IPS-NIHi7 (cell line): ENCODE data around the gene COL24A1.
A peak's percentile ranks its signal among the peaks of the same experiment; 100 is the strongest.
"Not testable (repeated sequence)": the region's sequence is repeated elsewhere in the genome, so short reads cannot be mapped to it uniquely, and the experiment has no call there.

Experiments used
- DNase-seq: peaks from one replicate; pipeline ENCODE4 v3.0.0; 2012; ENCODE audit warnings: mixed read lengths; ENCODE audit errors: extremely low spot score

The COL24A1 gene

DNA sequence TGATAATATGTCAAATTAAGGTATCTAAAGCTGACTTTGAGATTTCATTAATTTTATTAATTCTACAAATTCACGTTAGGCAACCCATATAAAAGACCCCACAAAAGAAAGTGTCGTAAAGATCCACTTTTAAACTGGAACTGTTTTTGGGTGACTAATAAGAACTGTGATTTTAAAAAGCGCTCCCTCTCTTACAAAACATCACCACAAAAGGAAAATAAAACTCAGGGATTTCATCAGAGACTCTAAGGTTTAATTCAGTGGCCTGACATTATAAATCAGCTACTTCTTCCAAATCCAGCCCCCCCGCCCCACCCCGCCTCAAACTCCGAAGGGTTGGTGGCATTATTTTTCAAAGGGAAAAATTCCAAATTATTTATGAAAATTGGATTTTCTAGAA lies 2.7 kb downstream of the COL24A1 start:
- no peak for DNase-seq

DNA sequence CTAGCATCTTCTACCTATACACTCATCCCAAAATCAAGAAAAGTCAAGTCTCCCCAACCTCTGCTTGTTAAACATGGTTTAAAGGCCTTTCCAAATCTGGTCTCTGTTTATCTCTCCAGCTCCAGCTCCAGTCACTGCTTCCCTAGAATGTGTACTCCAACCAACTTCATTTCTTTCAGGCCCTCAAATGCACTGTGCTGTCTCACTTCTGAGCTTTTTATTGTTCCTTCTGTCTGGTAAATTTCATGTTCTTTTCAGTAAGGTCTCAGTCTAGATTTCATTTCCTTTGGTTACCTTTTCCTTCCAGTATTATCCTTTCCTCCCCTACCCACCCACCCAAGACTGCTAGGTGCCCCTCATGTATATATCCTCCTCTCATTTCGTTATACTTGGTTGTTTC lies 3.7 kb downstream of the COL24A1 start:
- DNase-seq = no peak

DNA sequence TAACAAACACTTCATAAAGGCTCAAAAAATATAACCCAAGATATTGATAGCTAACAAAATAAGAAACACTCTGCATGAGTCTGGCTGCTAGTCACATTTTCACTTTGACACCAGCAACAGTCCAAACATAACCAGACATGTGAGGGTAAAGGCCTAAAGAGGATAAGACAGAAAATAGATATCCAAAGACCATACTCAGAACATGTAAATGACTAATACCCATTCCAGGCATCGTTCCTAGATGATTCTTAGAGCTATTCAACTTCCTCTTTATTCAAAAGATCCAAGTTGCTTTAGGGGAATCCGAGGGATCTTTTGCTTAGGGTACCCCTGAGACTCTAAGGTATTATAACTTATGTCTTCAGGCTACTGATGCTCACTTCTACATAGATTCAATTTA lies 5.1 kb downstream of the COL24A1 start:
- DNase-seq = no peak

DNA sequence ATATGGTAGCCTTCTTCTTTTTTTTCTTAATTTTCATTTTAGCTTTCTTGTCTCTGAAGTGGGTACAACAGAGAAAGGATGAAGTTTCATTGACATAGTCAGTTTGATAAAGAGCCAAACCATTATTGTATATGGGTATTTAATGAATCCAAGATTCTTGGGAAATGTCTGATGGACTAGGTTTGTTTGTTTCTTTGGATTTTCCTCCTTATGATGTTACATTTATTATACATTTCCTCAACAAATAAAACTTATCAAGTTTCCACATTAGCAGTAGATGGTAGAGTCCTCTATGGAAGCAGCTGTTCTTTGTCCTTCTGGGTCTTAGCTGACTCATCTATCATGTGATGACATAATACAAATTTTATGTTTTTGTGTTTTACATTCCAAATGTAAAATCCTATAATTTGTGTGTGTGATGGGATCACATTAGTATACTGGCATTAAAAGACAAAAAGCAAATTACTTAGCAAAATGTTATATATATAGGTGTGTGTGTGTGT lies 6.0 kb downstream of the COL24A1 start:
- DNase-seq = no peak

DNA sequence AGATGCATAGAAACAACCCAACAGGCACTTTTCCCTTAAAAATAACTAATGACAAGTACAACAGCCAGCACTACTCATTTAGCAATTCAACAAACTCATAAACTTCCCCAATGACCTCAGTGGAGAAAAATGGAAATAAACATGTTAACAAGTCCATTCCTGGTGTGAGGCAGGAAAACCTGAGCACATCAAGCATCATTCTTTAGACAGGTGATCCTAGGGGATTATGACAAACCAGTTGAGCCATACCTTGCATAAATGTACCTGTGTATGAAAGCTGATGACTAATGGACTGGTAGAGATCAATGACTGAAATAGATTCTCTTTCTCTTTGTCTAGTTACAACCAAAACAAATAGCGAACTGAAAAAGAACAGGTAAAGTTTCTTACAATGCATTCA lies 7.0 kb downstream of the COL24A1 start:
- no peak for DNase-seq

DNA sequence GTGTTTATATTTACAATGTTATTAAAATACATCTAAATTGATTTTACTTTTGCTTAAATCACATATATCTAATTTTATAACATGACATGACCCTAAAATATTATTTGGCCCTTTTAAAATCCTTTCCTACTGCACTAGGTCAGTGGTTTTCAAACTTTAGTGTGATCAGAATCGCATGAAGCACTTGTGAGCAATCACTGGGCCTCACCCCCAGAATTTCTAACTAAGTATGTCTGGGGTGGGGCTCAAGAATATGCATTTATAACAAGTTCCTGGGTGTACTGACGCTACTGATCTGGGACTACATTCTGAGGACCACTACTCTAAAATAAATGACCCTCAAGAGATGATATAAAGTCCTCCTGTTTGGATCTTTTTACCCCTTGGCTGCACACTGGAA lies 8.8 kb downstream of the COL24A1 start:
- no peak for DNase-seq

DNA sequence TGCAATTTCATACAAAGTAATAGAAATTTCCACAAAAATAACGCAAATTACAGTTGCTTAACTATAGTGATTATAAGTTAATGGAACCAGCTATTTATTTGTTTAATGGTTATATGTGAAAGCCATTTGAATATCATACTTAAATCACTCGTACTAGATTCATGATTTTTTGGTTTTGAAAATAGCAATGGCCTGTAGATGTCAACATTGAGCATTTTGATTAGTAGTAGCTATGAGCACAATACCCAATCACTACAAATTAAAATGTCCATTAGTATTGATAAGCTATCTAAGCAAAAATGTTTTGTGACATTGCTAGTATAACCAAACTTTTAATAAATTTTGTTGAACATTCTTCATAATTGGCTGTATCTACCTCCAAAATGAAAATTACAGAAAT lies 10.0 kb downstream of the COL24A1 start:
- no peak for DNase-seq

DNA sequence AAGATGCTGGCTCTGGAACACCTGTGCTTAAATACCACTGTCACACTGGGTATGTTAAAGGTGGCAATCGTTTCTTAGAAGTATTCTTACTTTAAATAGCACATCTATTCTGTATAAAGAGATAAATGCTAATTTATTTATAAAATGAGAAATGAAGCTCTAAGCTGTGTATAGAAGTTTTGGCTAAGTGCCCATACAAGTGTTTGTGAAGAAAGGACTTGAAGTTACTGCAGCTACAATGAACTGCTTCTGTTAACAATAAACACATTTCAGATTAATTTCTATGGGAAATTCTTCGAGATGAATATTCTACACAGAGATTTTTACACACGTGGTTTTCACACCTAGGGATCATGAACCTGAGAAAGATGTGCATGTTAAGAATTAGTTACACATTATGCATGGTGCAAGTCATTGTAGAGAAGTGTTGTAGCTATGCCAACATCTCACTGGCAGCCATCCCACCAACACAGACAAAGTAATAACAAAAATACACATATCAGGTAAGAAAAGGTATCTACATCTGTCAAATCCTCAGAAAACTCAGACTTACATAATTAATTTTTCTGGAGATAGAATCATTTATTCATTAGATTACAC lies 16.2 kb downstream of the COL24A1 start:
- DNase-seq = no peak

DNA sequence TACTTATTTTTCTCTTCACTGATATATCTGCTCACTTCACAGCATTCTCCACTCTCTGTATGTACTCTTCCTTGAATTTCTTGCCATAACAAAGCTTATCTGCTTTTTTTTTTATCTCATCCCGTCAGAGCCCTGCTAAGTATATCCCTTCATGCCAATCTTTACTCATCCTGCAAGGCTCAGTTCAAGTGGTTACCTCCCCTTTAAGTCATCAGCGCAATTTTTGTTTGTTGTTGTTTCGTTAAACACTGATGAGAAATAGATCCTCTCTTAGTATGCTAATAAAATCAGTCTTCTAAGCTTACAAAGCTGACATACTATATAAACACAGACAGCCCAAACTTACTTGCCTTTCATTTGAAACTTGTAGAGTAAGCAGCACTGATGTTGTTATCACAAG lies 17.8 kb downstream of the COL24A1 start:
- DNase-seq = no peak

DNA sequence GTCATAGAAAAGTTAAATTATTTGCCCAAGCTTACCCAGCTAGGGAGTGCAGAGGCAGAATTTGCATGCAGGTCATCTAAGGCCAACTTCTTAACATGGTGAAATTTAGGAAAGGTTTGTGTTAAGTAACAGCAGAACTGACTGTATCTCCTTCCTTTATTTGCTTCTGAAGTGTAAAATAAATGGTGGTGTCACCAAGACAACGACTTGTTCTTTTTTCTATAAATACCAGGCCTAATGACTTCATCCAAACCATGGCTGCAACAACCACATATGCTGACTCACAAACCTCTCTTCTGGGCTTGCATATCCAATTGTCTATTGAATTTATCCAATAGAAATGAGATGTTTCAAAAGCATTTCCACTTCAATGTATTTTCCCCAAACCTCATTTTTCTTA lies 19.1 kb downstream of the COL24A1 start:
- DNase-seq = no peak

DNA sequence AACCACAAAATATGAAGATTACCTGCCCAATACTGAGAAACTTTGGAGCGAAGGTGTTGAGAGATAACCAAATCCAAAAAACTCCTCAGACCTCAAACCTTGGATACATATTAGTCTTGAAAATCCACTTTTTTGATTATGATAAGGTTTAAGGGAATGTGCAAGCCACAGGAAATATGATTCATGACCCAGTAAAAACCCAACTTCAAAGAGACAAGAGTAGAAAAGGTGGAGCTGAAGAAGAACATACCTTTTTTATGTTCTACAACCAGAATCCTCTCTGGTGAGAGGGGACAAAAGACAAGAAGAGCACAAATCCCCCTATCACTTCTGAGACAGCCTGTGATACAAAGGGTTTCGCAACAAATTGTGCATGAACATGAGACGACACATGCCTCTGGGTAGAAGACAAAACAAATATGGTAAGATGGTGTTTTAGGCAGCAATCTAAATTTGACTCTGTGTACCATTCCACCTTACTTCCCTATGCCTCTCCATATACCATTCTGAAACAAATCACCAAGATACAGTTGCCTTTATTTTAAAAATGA lies 37.3 kb downstream of the COL24A1 start:
- DNase-seq = no peak

DNA sequence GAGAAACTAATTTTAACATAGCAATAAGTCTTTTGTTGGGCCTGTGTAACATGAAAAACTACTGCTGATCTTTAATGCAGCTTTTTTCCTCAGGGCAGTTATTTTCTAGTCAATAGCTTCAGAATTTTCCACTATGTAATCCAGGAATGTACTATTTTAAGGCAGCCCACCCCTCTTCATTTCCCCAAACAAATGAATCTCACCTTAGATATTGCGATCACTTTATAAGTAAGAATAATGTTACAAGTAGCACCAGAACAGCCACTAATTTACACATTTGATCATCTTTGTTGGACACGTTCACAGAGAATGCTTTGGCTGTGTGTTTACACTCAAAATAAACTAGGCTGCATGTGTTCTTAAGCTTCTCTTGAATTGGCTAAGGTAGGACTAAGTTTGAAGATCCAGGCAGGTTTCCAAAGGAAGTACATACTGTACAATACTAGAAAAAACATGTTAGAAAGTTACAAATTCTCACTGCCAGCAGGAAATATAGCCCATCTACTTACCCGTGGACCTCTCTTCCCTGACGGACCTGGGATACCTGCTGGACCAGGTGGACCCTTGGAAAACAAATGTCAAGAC lies 41.7 kb downstream of the COL24A1 start:
- DNase-seq = no peak

DNA sequence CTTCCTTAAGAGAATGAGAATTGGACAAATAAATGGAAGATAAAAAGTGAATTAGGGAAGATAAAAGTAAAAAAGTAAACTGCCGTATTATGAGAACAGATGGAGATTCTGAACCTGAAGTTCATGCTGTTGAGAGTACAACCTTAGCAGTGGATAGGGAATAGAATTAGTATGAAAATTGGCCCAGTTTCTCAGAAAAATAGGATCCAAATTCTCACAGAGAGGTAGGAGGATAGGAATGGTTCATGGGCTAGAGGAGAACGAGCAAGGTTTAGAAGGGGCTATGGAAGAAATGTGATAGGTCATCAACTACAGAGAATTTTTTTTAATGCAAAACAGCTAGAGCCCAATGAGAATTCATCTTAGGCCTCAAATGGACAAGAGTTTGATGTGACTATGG lies 42.3 kb downstream of the COL24A1 start:
- DNase-seq = no peak

DNA sequence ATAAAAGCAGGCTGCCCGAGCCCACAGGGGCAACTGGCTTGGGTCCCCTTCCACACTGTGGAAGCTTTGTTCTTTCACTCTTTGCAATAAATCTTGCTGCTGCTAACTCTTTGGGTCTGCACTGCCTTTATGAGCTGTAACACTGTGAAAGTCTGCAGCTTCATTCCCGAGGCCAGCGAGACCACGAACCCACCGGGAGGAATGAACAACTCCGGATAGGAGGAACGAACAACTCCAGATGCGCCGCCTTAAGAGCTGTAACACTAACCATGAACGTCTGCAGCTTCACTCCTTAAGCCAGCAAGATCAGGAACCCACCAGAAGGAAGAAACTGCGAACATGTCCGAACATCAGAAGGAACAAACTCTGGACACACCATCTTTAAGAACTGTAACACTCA lies 45.0 kb downstream of the COL24A1 start:
- not testable (repeated sequence) for DNase-seq

DNA sequence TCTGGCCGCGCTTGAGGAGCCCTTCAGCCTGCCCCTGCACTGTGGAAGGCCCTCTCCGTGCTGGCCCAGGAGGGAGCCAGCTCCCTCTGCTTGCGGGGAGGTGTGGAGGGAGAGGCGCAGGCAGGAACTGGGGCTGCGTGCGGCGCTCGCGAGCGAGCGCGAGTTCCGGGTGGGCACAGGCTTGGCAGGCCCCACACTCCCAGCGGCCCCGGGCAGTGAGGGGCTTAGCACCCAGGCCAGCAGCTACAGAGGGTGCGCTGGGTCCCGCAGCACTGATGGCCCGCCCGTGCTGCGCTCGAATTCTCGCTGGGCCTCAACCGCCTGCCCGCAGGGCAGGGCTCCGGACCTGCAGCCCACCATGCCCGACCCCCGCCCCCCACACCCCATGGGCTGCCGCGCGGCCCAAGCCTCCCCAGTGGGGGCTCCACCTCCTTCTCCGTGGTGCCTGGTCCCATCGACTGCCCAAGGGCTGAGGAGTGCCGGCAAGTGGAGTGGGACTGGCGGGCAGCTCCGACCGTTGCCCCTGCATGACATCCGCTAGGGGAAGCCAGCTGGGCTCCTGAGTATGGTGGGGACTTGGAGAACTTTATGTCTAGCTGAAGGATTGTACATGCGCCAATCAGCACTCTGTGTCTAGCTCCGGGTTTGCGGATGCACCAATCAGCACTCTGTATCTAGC lies 46.0 kb downstream of the COL24A1 start:
- DNase-seq = no peak

DNA sequence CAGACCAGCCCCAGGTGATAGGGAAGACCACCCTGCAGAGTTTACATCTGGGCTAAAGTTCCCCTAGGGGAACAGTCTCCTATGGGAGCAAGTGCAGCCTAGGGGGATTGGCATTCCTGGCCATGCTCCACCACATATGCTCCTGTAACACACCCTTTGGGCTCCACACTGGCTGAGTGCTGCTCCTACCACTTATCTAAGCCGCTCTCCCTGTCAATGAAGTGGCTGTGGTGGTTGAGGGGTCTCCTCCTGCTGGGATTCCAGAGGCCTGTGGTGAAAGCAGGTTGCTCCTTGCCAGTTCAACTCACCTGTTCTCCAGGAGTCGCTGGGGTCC lies 51.1 kb downstream of the COL24A1 start:
- no peak for DNase-seq

DNA sequence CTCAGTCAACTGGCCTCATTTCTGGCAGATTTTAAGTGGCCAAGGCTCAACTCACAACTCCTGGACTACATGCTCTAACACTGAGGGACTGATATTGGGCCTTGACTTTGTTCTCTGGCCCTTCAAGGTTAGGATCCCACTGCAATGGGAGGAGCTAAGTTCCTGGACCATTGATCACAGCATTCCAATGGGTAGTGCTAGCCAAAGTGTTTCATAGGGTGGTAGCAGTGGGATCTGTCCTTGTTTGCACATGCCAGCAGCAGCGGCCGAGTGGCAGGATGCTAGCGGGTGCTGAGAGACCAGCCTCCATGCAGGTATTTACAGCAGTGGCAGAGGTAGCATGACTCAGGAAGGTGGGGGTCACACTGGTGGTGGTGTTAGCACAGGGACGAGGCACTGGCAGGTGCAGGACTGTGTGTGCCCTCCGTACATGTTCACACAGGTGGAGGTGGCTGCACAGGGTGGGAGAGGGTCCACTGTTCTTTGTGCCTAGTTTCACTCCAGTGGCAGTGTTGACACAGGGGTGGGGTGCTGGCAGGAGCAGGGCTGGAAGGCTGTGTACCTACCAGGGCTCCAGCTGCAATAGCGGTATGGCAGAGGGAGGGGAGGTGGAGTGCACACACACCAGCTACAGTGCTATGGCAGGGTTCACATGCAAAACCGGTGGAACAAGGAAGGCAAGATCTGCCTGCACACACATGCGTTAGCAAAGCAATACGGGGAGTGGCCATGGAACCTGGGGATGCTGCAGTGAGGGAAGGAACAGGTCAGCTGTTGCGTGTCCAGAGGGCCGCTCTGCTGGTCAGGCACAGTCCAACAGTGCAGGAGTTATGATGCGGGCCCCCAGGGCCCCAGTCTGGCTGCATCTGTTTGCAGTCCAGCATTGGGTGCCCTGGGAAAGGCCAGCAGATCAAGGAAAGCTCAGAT lies 51.7 kb downstream of the COL24A1 start:
- no peak for DNase-seq

DNA sequence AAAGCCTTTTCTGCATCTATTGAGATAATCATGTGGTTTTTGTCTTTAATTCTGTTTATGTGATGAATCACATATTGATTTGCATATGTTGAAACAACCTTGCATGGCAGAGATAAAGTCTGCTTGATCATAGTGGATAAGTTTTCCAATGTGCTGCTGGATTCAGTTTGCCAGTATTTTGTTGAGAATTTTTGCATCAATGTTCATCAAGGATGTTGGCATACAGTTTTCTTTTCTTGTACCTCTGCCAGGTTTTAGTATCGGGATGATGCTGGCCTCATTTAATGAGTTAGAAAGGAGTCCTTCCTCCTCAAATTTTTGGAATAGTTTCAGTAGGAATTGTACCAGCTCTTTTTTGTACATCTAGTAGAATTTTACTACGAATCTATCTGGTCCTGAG lies 55.0 kb downstream of the COL24A1 start:
- DNase-seq = no peak

DNA sequence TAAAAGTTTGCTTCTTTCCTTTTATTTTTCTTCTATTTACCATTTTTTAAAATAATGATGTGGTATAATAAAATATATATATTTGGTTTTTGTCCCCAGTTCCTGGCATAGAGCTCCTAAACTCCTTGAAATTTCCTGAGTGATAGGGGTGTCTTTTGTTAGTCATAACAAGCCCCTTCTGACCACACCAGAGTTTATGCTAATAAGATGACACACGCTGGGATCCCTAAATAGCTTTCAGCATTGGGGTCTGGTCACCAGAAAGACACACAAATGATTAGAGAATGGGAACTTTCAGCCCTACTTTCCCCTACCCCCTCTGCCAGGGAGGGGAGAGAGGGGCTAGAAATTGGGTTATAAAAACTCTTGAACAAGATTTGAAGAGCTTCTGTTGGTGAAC lies 56.2 kb downstream of the COL24A1 start:
- DNase-seq = peak; percentile 18

DNA sequence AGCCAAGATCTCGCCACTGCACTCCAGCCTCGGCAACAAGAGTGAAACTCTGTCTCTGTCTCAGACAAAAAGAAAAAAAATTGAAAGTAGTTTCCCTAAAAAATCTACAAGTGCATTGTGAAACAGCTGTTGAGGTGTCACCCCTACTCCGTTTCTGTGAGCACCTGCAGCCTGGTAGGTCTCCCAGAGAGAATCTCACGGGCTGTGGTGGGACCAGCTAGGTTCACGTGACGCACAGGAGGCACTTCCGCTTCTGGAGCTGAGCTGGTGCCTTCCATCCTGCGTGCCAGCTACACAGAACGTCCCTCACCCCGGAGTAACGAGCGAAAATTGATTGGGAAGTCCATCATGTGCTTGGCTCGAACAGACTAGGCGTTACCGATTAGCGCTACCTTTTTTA lies 66.8 kb downstream of the COL24A1 start:
- DNase-seq = no peak

DNA sequence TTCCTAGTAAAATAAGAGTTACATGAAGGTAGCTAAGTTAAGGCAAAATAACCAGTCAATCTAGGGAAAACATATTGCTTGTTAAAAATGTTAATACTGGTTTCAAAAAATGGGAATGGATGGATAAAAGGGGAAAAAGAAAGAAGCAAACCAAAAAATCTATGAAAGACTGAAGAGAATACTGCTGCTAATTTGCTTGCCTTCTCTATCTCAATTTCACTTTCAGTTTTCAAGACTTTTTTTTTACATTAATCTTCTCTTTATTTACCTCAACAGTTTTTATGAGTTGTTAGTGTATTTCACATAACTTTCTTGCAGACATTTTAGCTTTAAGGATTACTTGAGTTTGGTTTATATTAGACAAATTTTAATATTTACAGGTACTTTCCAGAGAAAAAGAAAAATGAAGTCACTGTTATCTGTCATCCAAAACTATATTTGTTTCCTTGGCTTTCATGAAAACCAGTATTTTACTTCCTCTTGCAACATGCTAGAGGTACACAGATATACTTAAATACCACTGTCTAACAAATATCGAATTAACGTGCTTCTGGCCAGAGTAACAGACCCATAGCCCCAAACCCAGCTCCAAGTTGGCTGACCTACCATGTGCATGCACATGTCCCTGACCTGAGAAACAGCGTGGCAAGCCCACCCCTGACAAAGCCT lies 70.7 kb downstream of the COL24A1 start:
- no peak for DNase-seq

DNA sequence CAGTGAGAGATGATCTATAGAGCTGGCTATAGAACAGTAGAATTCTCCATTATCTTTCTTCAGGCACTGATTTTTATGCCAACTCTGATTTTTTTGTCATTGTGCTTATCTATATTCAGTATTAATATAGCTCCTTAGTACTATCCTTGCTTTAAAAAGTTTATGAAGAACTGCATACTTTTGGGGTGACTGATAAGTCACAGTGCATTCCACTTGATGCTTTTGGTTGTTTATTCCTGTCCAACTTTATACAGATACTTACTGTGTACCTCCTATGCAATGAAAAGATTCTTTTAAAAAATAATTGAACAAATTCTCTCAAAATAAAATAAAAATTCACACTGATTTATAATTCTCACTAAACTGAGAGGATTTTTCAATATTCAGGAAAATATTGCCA lies 71.6 kb downstream of the COL24A1 start:
- DNase-seq = no peak
